NCI-H82 treated with DMSO at 0.1 percent for 48 hours (cell line): ENCODE data around the gene TMEM212.
A peak's percentile ranks its signal among the peaks of the same experiment; 100 is the strongest.
"Not testable (repeated sequence)": the region's sequence is repeated elsewhere in the genome, so short reads cannot be mapped to it uniquely, and the experiment has no call there.

Source experiments
- DNase-seq: peaks from one replicate; lab custom pipeline; 2025; ENCODE audit not compliant: unreplicated experiment; lab: John Stamatoyannopoulos, UW

The TMEM212 gene

GRCh38 chr3:171851660-171852058, 8.5 kb downstream of the TMEM212 start:
- DNase-seq = no peak

GRCh38 chr3:171854649-171855305, 11.6 kb downstream of the TMEM212 start:
- DNase-seq = no peak

GRCh38 chr3:171858770-171859169, 15.6 kb downstream of the TMEM212 start:
- DNase-seq = not testable (repeated sequence)

- no peak for DNase-seq
Observed at GRCh38 chr3:171860830-171861535, 17.8 kb downstream of the TMEM212 start.

- DNase-seq = no peak
Observed at GRCh38 chr3:171862392-171862791, 19.2 kb downstream of the TMEM212 start.

- DNase-seq = no peak
Observed at GRCh38 chr3:171862993-171863521, 19.9 kb downstream of the TMEM212 start.

- no peak for DNase-seq
Observed at GRCh38 chr3:171863920-171864319, 20.8 kb downstream of the TMEM212 start.

GRCh38 chr3:171865191-171865865, 22.2 kb downstream of the TMEM212 start:
- DNase-seq = no peak

- no peak for DNase-seq
Observed at GRCh38 chr3:171867981-171868380, 24.8 kb downstream of the TMEM212 start.

GRCh38 chr3:171871392-171872274, 28.5 kb downstream of the TMEM212 start:
- no peak for DNase-seq

- no peak for DNase-seq
Observed at GRCh38 chr3:171873580-171873979, 30.4 kb downstream of the TMEM212 start.

GRCh38 chr3:171874251-171874681, 31.1 kb downstream of the TMEM212 start:
- DNase-seq = no peak

- no peak for DNase-seq
Observed at GRCh38 chr3:171874879-171875278, 31.7 kb downstream of the TMEM212 start.

- DNase-seq = no peak
Observed at GRCh38 chr3:171875923-171876412, 32.8 kb downstream of the TMEM212 start.

- no peak for DNase-seq
Observed at GRCh38 chr3:171876680-171877147, 33.6 kb downstream of the TMEM212 start.

GRCh38 chr3:171878461-171879225, 35.5 kb downstream of the TMEM212 start:
- peak; percentile 48 for DNase-seq

GRCh38 chr3:171879472-171879871, 36.3 kb downstream of the TMEM212 start:
- no peak for DNase-seq

GRCh38 chr3:171880101-171880870, 37.1 kb downstream of the TMEM212 start:
- no peak for DNase-seq

GRCh38 chr3:171881251-171881650, 38.1 kb downstream of the TMEM212 start:
- DNase-seq = no peak
